ENCODE results near the gene RPS6KA2.

RPS6KA2 gene

DNA sequence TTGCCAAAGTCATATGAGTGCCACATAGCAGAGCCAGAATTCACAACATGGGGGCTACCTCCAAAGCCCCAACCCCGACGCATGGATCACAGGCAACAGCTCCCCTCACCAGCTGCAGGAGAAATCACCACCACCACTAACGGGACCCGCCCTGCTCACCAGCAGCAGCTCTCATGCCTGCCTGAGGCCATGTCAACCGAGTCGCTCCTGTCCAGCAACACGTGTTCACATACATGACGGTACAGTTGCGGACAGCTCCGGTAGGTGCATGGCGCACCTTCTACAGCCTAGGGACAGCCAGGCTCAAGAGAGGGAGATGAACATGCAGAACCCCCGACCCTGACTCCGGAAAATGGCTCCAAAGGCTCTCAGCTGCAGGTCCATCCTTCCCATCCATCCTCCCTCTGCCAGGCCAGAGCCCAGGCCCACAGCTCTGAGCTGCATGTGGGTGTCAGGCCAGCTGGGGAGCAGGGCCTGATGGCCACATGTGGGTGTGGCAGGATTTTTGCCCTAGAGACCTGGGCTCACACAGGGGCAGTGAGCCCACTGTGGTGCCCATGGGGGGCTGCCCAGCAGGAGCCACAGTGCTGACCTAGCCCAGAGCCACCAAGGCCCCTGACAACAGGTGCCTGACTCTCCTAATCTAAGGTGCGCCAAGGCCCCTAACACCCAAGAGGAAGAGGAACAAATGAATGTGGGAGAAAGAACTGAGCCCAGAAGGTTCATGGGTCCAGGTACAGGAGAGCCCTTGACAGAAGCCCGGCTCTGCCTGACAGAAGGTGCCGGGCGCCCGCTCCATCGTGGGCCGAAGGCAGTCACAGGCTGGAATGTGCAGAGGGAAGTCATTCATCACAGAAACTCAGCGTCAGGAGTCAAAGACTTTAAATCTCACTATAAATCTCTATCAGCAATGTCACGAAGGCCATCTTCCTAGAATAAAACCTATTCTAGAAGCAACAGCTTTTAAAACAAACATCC, 10.5 kb downstream of the RPS6KA2 start:
- in situ Hi-C loops (cut with MboI; ENCODE audit: low sequenced_read_pairs): no loop called here

DNA sequence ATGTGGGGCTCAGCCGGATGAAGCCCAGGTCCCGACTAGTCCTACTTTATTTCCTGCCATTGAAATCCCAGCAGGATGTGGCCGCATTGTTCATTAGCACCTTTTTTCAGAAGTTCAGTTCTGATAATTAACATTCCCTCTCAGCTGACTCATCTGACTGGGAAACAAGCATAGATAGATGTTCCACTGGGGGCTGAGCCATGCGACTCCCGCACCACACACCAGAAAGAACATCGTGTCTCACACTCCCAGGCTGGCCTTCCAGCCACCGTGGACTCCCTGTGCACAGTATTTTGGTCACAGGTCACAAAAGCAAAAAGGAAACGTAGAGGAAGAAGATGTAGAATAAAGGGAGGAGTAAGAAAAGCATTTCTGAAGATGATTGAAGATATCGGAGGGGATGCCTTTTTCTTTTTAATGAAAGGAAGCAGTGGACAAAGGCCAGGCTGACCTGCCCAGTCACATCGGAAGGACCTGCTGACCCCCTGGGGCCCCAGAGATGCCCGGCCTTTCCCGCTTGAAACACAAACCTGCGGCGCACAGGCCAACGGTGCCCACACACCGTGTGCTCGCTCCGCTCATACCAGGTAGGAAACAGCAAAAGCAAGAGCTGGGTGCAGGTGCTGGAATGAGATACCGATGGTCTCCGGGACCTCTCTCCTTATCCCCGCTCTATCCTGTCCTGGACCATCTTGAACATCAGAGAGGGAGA, 11.8 kb downstream of the RPS6KA2 start:
- in situ Hi-C loops (cut with MboI; ENCODE audit: low sequenced_read_pairs): no loop called here

DNA sequence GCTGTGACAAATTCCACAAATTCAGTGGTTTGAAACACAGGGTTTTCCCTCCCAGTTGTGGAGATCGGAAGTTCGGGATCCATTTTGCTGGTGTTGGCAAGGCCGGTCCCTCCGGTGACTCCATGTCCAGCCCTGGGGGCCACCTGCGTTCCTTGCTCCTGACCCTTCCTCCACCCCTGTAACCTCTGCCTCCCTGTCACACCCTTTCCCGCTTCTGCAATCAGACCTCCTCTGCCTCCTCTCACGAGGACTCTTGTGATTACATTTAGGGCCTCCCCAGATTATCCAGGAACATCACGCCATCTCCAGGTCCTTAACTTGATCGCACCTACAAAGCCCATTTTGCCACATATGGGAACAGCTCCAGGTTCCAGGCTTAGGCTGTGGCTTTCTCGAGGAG, 12.5 kb downstream of the RPS6KA2 start:
- in situ Hi-C loops (cut with MboI; ENCODE audit: low sequenced_read_pairs): no loop called here

DNA sequence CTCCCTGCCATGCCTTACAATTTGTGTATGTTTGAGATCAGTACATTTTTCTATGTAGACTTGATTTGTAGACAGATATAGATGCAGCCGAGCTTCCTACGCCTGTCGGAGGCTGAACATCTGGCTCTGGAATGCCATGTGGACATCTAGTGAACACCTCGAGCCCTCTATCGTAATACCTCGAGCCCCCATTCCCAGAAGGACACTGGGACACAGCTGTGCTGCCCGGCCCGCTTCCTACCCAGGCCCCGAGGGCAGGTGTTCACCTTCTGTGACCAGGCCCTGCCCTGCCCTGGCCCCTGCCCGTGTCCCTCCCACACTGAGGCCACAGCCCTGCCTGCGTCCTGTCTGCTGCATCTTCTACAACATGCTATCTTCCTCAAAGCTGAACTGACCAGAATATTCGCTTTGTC, 12.9 kb downstream of the RPS6KA2 start:
- in situ Hi-C loops (cut with MboI; ENCODE audit: low sequenced_read_pairs): no loop called here

DNA sequence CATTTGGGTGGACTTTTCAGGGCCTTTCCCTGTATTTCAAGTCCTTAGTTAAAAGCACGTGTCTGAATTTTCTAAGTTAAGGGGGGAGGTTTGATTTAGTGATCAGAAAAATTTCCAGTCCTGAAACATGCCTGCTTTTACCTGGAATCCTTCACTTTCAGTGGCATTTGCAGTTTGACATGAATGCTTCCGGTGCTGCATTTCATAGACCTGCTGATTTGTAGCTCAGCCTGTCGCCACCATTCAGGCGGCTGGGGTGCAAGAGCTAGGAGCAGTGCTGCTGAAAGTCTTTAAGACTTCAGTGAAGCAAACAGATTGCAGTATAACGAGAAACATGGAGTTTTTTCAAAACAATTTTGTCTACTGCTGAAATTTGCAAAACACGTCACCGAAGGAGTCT, 14.0 kb downstream of the RPS6KA2 start:
- in situ Hi-C loops (cut with MboI; ENCODE audit: low sequenced_read_pairs): no loop called here

DNA sequence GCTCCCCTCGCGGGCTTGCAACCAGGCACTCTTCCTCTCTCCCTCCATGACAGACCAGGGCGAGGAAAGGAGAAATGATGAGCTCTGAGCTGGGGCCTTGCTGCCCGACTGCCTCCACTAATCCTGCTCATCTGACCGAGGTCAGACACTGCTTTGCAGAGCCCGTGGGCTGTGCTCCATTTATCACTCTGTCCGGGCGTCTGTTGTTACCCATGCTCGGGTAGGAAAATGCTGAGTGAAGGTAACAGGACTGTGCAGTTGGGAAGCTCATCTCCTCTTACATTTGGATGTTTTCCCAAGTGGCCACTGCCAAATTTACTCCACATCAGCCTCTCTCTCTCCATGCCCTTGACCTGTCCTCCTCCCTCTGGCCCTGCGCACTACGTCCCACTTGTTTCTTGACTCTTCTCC, 14.6 kb downstream of the RPS6KA2 start:
- in situ Hi-C loops (cut with MboI; ENCODE audit: low sequenced_read_pairs): no loop called here

DNA sequence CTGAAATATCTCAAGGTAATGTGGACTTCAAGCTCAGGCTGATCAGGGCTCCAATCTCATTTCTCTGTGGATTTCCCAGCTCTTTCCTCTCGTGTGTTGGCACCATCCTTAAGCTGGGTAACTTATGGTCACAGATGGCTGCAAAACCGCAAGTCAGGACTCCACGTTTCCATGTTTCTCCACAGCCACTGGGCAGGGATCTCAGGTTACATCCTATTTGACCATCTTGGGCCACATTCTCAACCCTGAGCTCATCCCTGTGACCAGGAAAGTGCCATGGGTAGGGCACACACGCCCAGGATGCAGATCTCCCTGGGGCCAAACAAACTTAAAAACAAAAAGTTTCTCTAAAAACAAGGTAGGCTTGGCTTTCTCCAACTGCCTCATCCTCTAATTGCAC, 15.4 kb downstream of the RPS6KA2 start:
- in situ Hi-C loops (cut with MboI; ENCODE audit: low sequenced_read_pairs): no loop called here

DNA sequence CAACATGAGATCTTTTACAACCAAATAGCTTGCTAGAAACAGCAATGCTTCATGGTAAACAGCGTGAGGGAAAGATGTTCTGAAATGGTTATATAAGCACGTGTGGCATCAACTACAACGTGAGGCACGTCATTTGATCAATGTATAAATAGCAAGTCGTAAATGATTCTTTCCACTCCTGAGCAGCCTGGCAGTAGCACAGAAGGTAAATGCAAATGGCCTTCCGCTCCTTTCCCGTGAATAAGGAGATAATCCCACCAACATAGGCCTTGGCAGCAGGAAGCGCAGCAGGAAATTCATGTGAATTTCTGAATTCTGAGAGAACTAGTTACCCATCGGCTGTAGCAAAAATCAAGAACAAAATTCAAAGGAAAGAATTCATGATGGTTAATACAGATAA, 17.0 kb downstream of the RPS6KA2 start:
- in situ Hi-C loops (cut with MboI; ENCODE audit: low sequenced_read_pairs): no loop called here

DNA sequence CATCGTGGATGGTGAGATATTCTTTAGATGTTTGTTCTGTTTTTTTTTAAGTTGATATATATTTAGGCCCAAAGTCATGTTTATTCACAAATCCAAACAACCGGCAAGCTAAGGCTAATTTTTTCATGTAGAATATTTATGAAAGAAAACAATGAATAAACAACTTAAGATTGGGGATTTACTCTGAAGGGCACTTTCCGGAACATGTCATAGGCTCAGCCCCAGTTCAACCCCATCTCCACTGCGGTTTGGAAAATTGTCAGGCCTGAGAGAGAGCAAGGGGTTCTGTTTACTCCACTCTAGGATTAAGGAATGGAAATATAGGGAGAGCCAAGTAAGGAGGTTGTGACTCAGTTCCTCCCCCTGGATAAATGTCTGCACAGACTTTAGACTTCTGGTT, 18.3 kb downstream of the RPS6KA2 start:
- in situ Hi-C loops (cut with MboI; ENCODE audit: low sequenced_read_pairs): no loop called here

DNA sequence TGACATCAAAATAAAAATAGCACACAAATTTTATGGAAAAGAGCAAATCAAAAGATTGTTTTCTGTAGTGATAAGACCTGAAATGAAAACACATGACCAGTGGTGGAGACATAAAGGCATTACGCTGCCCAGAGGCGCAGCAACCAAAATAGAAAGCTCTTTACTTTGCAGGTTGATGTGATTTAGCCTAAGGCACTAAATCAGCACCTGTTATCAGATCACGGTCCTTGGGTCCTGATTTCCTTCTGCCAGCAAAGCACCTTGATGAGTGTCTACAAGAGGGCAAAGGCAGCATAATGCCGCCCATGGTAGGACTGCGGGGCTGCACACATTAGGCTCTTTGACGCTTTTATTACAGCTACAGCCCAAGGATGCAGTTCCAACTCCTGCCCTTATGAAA, 21.3 kb downstream of the RPS6KA2 start:
- in situ Hi-C loops (cut with MboI; ENCODE audit: low sequenced_read_pairs): no loop called here

DNA sequence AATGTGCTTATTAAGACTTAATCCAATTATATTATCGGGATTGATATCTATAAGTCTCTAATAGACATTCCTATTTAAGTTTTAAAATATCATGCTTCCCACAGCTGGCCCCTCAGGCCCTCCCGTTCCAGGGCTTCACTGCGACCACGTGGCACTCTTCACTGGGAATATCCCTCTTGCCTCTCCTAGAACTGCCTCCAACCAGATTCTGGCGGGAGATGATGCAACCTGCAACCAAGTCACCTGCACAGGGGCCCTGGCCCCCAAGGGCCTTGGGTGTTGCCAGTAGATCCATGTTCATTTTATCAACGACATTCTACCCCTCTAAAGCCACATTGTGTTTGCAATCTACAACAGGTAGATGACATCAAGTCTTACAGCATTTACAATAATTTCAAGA, 22.1 kb downstream of the RPS6KA2 start:
- in situ Hi-C loops (cut with MboI; ENCODE audit: low sequenced_read_pairs): no loop called here

DNA sequence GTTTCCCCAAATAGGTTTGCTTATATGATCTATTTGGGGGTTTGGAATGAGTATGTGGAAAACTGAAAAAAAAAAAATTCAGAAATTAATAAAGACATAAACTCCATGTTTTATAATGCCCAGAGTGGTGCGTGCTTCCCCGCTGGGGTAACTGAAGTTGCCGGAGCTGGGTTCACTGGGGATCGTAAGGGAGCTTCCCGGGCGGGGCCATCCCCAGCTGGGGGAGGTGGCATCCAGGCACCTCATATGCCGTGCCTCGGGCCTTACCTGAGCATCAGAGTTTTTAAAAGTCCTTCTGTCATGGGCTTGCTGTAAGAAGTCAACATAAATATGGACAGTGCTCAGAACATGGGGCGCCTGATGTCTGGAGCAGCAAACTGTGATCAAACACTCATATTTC, 22.7 kb downstream of the RPS6KA2 start:
- in situ Hi-C loops (cut with MboI; ENCODE audit: low sequenced_read_pairs): no loop called here

DNA sequence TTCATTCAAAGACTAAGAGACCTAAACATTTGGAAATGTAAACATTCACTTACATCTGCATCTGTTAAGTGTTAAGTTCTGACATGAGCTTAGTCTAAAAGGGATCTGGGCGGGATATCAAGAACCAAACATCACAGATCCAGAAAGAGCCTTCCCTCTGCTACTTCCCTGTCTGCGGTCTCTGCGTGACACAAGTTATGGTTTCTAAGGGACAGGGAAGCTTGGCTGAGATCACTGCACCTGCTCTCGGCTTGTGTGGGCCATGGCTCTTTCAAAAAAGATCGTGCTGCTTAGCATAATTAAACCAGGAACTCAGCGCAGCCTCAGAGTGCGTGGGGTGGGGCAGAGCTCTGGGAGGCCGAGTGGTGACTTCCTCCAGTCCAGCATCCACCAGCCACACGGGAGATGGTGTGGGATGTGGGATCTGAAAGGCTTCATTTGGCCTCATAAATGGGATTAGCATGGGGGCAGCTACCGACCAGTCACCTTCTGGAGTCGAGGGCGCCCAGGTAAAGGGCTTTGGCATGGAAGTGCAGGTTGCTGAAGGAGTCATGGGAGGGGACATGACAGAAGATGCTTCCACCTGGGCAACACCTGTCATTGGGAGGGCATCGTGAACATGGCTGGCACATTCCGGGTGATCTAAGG, 23.9 kb downstream of the RPS6KA2 start:
- in situ Hi-C loops (cut with MboI; ENCODE audit: low sequenced_read_pairs): no loop called here

DNA sequence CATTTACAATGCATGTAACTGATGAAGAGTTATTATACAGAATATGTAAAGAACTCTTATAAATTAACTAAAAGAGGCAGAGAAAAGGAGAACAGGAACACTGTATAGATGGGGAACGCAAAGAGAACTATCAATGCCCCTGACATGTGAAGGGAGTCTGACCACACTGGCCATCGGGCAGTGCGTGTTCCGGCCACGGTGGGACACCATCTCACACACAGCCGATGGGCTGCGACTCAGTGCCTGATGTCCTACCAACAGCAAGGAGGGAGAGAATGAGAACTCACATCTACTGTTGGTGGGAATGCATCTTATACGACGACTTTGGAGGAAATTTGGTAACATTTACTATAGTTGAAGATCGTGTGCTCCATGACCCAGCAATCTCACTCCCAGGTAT, 25.1 kb downstream of the RPS6KA2 start:
- in situ Hi-C loops (cut with MboI; ENCODE audit: low sequenced_read_pairs): no loop called here

DNA sequence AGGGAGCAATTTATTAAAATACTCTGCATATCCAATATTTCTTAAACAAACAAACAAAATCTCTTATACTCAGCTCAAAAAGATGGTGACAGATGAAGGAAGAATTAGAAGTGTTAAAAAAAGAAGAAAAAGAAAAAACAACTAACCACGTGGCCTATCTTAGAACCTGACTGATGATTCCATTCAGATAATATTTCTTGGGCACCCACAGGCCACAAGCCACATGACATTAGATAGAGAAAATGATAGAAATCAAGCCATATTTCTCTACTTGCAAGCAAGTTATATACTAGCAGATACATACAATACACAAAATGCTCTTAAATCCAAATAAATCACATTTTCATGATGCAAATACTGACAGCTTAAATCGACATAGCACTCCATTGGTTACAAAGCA, 26.1 kb downstream of the RPS6KA2 start:
- in situ Hi-C loops (cut with MboI; ENCODE audit: low sequenced_read_pairs): no loop called here

DNA sequence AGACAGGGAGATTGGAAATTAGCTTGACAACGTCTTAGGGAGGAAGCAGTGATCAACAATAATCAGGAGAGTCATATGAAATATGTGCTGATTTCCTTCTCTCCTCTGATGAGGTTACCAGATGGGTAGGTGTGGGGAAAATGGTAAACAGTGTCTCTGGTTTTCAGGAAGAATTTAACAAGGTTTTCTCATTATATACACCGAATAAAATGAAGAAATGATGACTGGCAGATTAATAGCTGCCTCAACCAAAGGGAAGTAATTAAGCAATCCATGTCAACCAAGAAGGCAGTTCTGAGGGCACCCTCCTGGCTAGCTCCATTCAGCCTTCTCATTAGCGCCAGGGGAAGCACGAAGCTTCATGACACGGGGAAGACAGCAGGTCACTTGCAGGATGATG, 27.8 kb downstream of the RPS6KA2 start:
- in situ Hi-C loops (cut with MboI; ENCODE audit: low sequenced_read_pairs): no loop called here

DNA sequence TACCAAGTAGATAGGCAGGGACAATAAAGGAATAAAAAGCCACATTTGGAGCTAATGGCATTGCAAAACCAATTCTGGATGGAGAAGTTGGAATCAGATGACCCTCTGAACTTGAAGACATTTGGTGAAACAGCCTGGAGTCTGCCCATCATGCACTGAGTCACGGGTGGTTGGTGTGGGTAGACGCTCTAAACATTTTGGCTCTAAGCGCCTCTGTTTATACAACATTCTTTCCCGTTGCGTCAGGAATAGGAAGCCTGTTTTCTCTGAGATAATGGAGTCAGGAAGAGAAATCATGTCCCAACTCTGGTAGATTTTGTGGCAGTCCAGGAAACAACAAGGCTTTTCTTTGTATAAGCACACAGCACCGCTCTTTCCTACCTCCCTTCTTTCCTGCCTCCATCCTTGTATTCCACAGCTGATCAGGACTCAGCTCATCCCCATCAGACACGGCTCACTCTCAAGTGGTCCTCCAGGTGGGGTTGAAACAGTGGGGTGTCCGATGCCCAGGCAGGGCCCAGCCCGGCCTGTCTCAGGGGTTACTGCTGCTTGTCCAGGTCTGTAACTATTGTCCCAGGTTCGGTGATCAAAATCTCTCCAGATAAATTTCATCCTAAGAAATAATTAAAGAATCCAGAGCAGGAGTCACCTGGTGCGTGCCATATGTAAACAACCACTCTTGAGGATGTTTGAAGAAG, 28.5 kb downstream of the RPS6KA2 start:
- in situ Hi-C loops (cut with MboI; ENCODE audit: low sequenced_read_pairs): no loop called here

DNA sequence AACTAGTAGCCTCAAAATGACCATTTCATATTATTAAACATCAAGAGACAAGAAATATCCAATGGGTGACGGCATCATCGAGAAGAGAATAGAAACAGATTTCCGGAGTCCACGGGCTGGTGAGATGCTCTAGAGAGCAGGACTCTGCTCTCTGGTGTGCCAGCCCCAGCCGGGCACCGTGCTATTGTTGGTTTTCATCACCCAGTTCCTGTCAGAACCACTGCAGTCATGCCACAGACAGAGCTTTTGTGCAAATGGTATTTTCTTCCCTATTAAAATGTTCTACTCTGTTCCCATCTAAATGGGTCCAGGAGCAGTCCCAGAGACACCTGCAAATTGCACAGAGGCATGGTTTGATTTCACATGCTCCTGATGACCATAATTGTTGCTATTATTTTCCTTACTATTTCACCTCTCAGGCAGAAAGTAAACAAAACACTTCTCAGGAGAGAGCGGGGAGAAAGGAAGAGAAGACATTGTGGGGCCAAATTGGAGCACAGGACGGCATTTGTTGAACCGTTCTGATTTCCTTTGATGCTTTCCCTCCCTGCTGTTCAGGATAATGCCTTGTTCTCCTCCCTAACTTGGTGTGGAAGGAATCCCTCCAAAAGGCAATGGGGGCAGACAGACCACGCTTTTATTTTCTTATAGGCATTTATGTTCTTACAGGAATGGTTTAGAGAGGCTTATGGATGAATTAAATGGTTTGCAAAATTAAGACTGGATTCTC, 29.2 kb downstream of the RPS6KA2 start:
- in situ Hi-C loops (cut with MboI; ENCODE audit: low sequenced_read_pairs): no loop called here

DNA sequence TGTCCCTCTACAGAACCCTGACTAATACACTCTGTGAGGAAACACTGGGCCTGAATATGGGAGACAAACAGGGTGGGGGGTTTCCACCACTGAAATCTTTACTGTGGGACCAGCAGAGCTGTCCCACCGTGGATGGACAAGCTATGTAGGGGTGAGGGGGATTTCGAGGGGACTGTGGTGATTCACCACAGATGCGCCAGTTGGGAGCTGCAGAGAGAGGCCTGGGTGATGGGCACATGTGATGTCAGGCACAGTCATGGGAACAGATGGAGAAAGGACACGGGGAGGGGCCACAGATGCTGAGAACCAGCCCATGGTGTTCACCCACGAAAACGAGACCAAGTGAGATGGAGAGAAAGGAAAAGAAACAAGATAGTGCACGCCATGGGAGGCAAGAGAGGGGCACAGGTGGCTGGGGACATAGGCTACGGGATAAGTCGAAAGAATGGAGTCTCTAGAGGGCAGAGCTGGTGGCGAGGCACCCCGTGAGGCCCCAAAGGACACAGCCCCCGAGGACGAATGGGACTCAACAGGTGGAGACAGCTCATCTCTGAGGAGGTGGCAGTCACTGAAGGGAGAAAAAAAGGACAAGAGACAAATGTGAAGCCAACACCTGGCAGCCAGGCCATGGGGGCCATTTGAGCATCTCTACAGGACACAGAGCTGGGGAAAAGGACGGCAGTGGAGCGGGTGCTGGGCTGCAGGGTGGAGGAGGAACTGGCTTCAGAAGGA, 30.1 kb downstream of the RPS6KA2 start:
- in situ Hi-C loops (cut with MboI; ENCODE audit: low sequenced_read_pairs): no loop called here

DNA sequence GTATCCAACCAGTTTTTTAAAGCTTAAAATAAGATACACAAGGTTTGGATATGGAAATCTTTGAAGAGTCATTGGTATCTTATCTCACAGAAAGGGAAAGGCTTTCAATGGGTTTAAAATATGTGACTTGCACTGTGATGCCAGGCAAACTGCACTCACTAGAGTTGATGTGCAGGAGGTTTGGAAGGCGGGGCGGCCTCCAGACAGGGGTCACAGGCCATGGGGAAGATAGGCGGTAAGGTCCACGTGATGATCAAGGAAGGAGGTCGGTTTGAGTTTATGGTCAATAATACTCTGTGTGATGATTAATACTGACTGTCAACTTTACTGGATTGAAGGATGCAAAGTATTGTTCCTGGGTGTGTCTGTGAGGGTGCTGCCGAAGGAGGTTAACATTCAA, 31.1 kb downstream of the RPS6KA2 start:
- in situ Hi-C loops (cut with MboI; ENCODE audit: low sequenced_read_pairs): no loop called here
